Adrenal gland (tissue), 12 donors: Measurements from ENCODE around the gene CDK14. TPM values are rescaled to one million over a fixed set of nuclear protein-coding genes. Genes with fewer than 3 reads are reported as not detected.

Source experiments
- DNase-seq, 7 donors: peaks; one replicate each; pipeline ENCODE4 v3.0.0-alpha.2; 2019 to 2020
- H3K27ac ChIP-seq, 5 donors: fragments of 200-600 bp; sonication (generic) in 4 of 5; 1 replicate in 3 of 5; 2 replicates in 2 of 5; pipeline versions ENCODE4 v1.5.1 to v1.8.0; 2016 to 2020; ENCODE audit warnings: mild to moderate bottlenecking in 1 of 5
- H3K27me3 ChIP-seq: fragments of 200-600 bp; 2 replicates; pipeline ENCODE4 v1.8.0; 2021
- H3K36me3 ChIP-seq, 2 donors: fragments of 200-600 bp; replicated peaks in 1 of 2; 1 replicate in 1 of 2; 2 replicates in 1 of 2; pipeline versions ENCODE4 v1.5.1 to v1.8.0; 2018 to 2022
- H3K4me1 ChIP-seq, 2 donors: fragments of 200-600 bp; replicated peaks in 1 of 2; 1 replicate in 1 of 2; 2 replicates in 1 of 2; pipeline versions ENCODE4 v1.5.1 to v1.8.0; 2018 to 2021
- H3K4me3 ChIP-seq, 4 donors: fragments of 200-600 bp; sonication (generic) in 3 of 4; one replicate each; pipeline ENCODE4 v1.5.1; 2016 to 2018
- H3K9me3 ChIP-seq, 3 donors: fragments of 200-600 bp; sonication (generic) in 1 of 3; replicated peaks in 1 of 3; 1 replicate in 2 of 3; 2 replicates in 1 of 3; pipeline versions ENCODE4 v1.5.1 to v1.8.0; 2016 to 2021
- CTCF ChIP-seq, 6 experiments: fragments of 450-650 bp in 4 of 6; fragments of 200-600 bp in 2 of 6; sonication (generic) in 1 of 6; IDR thresholded peaks; 1 replicate in 5 of 6; 2 replicates in 1 of 6; pipeline versions ENCODE4 v1.5.1 to v1.8.0; 2016 to 2021; ENCODE audit warnings: antibody characterized with exemption in 6 of 6, mild to moderate bottlenecking in 2 of 6, moderate library complexity in 1 of 6
- POLR2A ChIP-seq, 2 donors: fragments of 450-650 bp; IDR thresholded peaks; one replicate each; pipeline ENCODE4 v1.6.1; 2017; ENCODE audit warnings: antibody characterized with exemption in 2 of 2, mild to moderate bottlenecking in 2 of 2, moderate library complexity in 1 of 2
- WGBS, 4 donors: extraction: QIAGEN DNeasy Blood & Tissue Kit in 2 of 4; methylation state at CpG; one replicate each; pipeline versions ENCODE4 v1.1.5 to v1.1.7; 2013 to 2017; 5-methylcytosine and 5-hydroxymethylcytosine counted together
- intact Hi-C, 2 donors: fragments of 100-400 bp; cut with DNase I; formaldehyde crosslinking; loops; one replicate each; pipeline versions ENCODE4 v1.14.1 to v1.15.0; 2022 to 2023
- polyA plus RNA-seq, 3 donors: library from polyadenylated mRNA; stranded (reverse); fragments of 200-250 nt in 2 of 3; fragments of 350-450 nt in 1 of 3; fragmentation: Illumina TruSeq in 1 of 3; extraction: RNeasy Lipid Tissue Mini Kit (QIAGEN cat#74804) in 1 of 3; gene quantifications; one replicate each; pipeline ENCODE4 v1.2.3, GENCODE V29; 2013 to 2014
- total RNA-seq, 9 donors: library from RNA; depleted of rRNA in 4 of 9; stranded (reverse); fragments of >200 nt in 4 of 9; fragments of 120-200 nt in 1 of 9; fragmentation: NEBNext Ultra II Directional in 1 of 9; extraction: Animal tissue kit (Norgen Biotek cat#: 25700) in 1 of 9; gene quantifications; one replicate each; pipeline versions ENCODE4 v1.1.0 to v1.2.4, GENCODE V29; 2013 to 2023
- donor health status: healthy with polysubstance abuse.
- donor health status: Bipolar disorder and iron deficiency.
- donor health status: DM: yes; HTN: yes; CAD: no.
- donor health status: DM: no; HTN: no; CAD: no.
- donor health status: DM: no; HTN: no; CAD: no.
- donor health status: DM: yes; HTN: yes; CAD: no.

CDK14 gene
- total and polyA plus RNA-seq, 12 donors, result 1.9 to 14.5 (median 7.6) TPM

GRCh38 chr7:90772410-90772809 lies 176.3 kb downstream of the CDK14 start:
- no peak overlapping the region for H3K27ac ChIP-seq
- TF ChIP-seq POLR2A (IDR thresholded peaks at IDR 0.05) (no peak), CTCF (IDR thresholded peaks at IDR 0.05) (no peak)
- no peak for DNase-seq
- H3K4me1 ChIP-seq, result no peaks in the 10 kb centered on the region
- intact Hi-C loops, result no loop called here
- H3K36me3 ChIP-seq, result no peaks in the 10 kb centered on the region
- no peaks in the 10 kb centered on the region for H3K27me3 ChIP-seq
- 74 to 86% (median 77%) methylated on average over 6 of the region's 6 CpGs for WGBS, 4 donors
- no peak overlapping the region for H3K4me3 ChIP-seq
- no peaks in the 10 kb centered on the region for H3K9me3 ChIP-seq

GRCh38 chr7:90773269-90773668 lies 177.1 kb downstream of the CDK14 start:
- no peak for TF ChIP-seq POLR2A (IDR thresholded peaks at IDR 0.05)
- TF ChIP-seq CTCF (IDR thresholded peaks at IDR 0.05), result no peak
- WGBS, 4 donors, result 95 to 98% (median 96%) methylated on average over 3 of the region's 3 CpGs
- no peak overlapping the region for H3K27ac ChIP-seq

GRCh38 chr7:90774706-90775105 lies 178.6 kb downstream of the CDK14 start:
- WGBS, 4 donors, result 76 to 89% (median 82%) methylated on average over 3 of the region's 3 CpGs

More at GRCh38 chr7:90773269-90773668, 177.1 kb downstream of the CDK14 start:
- no peaks in the 10 kb centered on the region for H3K9me3 ChIP-seq
- H3K4me1 ChIP-seq, result no peaks in the 10 kb centered on the region
- no peaks in the 10 kb centered on the region for H3K36me3 ChIP-seq
- intact Hi-C loops, result no loop called here
- no peaks in the 10 kb centered on the region for H3K27me3 ChIP-seq
- no peak for DNase-seq
- no peak overlapping the region for H3K4me3 ChIP-seq

GRCh38 chr7:90775383-90775965 lies 179.4 kb downstream of the CDK14 start:
- TF ChIP-seq CTCF (IDR thresholded peaks at IDR 0.05), result no peak
- no peak for TF ChIP-seq POLR2A (IDR thresholded peaks at IDR 0.05)
- intact Hi-C loops, result no loop called here
- Histone ChIP-seq H3K9me3 (no peaks in the 10 kb centered on the region), H3K27ac (no peak overlapping the region), H3K4me3 (no peak overlapping the region), H3K27me3 (no peaks in the 10 kb centered on the region), H3K4me1 (no peaks in the 10 kb centered on the region), H3K36me3 (no peaks in the 10 kb centered on the region)
- no peak for DNase-seq
- WGBS, 4 donors, result 50 to 73% (median 62%) methylated on average over 1 of the region's 1 CpG

More at GRCh38 chr7:90774706-90775105, 178.6 kb downstream of the CDK14 start:
- H3K36me3 ChIP-seq, result no peaks in the 10 kb centered on the region
- no peaks in the 10 kb centered on the region for H3K4me1 ChIP-seq
- intact Hi-C loops, result no loop called here
- no peak overlapping the region for H3K4me3 ChIP-seq
- TF ChIP-seq CTCF (IDR thresholded peaks at IDR 0.05) (no peak), POLR2A (IDR thresholded peaks at IDR 0.05) (no peak)
- H3K27ac ChIP-seq, result no peak overlapping the region
- H3K9me3 ChIP-seq, result no peaks in the 10 kb centered on the region
- no peaks in the 10 kb centered on the region for H3K27me3 ChIP-seq
- no peak for DNase-seq
